Spleen (tissue), 11 donors: ENCODE data around the gene ZNF235. TPM values are rescaled to one million over a fixed set of nuclear protein-coding genes. Genes with fewer than 3 reads are reported as not detected.
A peak's percentile ranks its signal among the peaks of the same experiment; 100 is the strongest.

Experiments
- DNase-seq: peaks from one replicate; pipeline ENCODE4 v3.0.0-alpha.2; 2020
- H3K27ac ChIP-seq, 8 donors: fragments of 200-600 bp; sonication (generic) in 7 of 8; 1 replicate in 4 of 8; 2 replicates in 4 of 8; pipeline versions ENCODE4 v1.5.0 to v1.8.0; 2016 to 2021; ENCODE audit warnings: inconsistent platforms in 4 of 8, mild to moderate bottlenecking in 4 of 8, moderate library complexity in 1 of 8
- H3K27me3 ChIP-seq, 7 donors: fragments of 200-600 bp; sonication (generic) in 6 of 7; replicated peaks in 1 of 7; 1 replicate in 4 of 7; 2 replicates in 3 of 7; pipeline versions ENCODE4 v1.5.0 to v1.8.0; 2016 to 2021; ENCODE audit warnings: inconsistent platforms in 3 of 7, mild to moderate bottlenecking in 1 of 7
- H3K36me3 ChIP-seq, 6 donors: fragments of 200-600 bp; sonication (generic) in 5 of 6; 1 replicate in 4 of 6; 2 replicates in 2 of 6; pipeline versions ENCODE4 v1.5.0 to v1.8.0; 2016 to 2021; ENCODE audit warnings: inconsistent platforms in 2 of 6
- H3K4me1 ChIP-seq, 6 donors: fragments of 200-600 bp; sonication (generic) in 5 of 6; 1 replicate in 3 of 6; 2 replicates in 3 of 6; pipeline versions ENCODE4 v1.5.0 to v1.8.0; 2016 to 2021; ENCODE audit warnings: inconsistent platforms in 3 of 6
- H3K4me3 ChIP-seq, 8 donors: fragments of 200-600 bp; sonication (generic) in 7 of 8; 1 replicate in 4 of 8; 2 replicates in 4 of 8; pipeline versions ENCODE4 v1.5.0 to v1.8.0; 2016 to 2021; ENCODE audit warnings: inconsistent platforms in 4 of 8, mild to moderate bottlenecking in 4 of 8, moderate library complexity in 2 of 8
- H3K9me3 ChIP-seq, 8 donors: fragments of 200-600 bp; sonication (generic) in 7 of 8; 1 replicate in 4 of 8; 2 replicates in 4 of 8; pipeline versions ENCODE4 v1.5.0 to v1.8.0; 2016 to 2021; ENCODE audit warnings: inconsistent platforms in 4 of 8
- POLR2A ChIP-seq, 3 donors: fragments of 450-650 bp; IDR thresholded peaks; one replicate each; pipeline ENCODE4 v1.5.1; 2017; ENCODE audit warnings: antibody characterized with exemption in 3 of 3, mild to moderate bottlenecking in 1 of 3
- POLR2AphosphoS5 ChIP-seq, 3 donors: sonication (generic); formaldehyde crosslinking; IDR thresholded peaks; one replicate each; pipeline ENCODE4 v1.5.1; 2017; ENCODE audit warnings: antibody characterized with exemption in 3 of 3
- WGBS, 5 donors: extraction: QIAGEN DNeasy Blood & Tissue Kit in 3 of 5; methylation state at CpG; one replicate each; pipeline versions ENCODE4 v1.1.5 to v1.1.7; 2013 to 2018; 5-methylcytosine and 5-hydroxymethylcytosine counted together
- intact Hi-C: fragments of 100-400 bp; cut with DNase I; formaldehyde crosslinking; loops from one replicate; pipeline ENCODE4 v1.15.0; 2023; ENCODE audit warnings: low total_unique reads
- polyA plus RNA-seq, 3 donors: library from polyadenylated mRNA; stranded (reverse); fragments of 200-250 nt; gene quantifications; one replicate each; pipeline ENCODE4 v1.2.1, GENCODE V29; 2013
- total RNA-seq, 7 donors: library from RNA; depleted of rRNA in 3 of 7; stranded (reverse); fragments of >200 nt in 3 of 7; fragmentation: NEBNext Ultra II Directional in 4 of 7; extraction: Animal tissue kit (Norgen Biotek cat#: 25700) in 4 of 7; gene quantifications; one replicate each; pipeline versions ENCODE4 v1.1.0 to v1.2.1, GENCODE V29; 2016 to 2021
- TF ChIP-seq, protein P1 (sequence below), 11 experiments: fragments of 200-600 bp in 7 of 11; fragments of 450-650 bp in 4 of 11; sonication (generic) in 4 of 11; IDR thresholded peaks in 8 of 11; conservative IDR thresholded peaks in 3 of 11; 1 replicate in 7 of 11; 2 replicates in 4 of 11; pipeline versions ENCODE4 v1.4.0 to v1.8.0; 2016 to 2021; ENCODE audit warnings: antibody characterized with exemption in 11 of 11, inconsistent platforms in 4 of 11, mild to moderate bottlenecking in 1 of 11
- donor health status: healthy with polysubstance abuse.
- donor health status: DM: no; HTN: no; CAD: no; lungs with moderate emphysema.
- donor health status: DM: no; HTN: no; CAD: no.
- donor health status: Bipolar disorder and iron deficiency.
- donor health status: healthy.
- donor health status: DM: no; HTN: no; CAD: no.
- donor health status: DM: yes; HTN: yes; CAD: no.

Gene ZNF235
- total and polyA plus RNA-seq, 10 donors: 2.4 to 14.6 (median 9.8) TPM

DNA sequence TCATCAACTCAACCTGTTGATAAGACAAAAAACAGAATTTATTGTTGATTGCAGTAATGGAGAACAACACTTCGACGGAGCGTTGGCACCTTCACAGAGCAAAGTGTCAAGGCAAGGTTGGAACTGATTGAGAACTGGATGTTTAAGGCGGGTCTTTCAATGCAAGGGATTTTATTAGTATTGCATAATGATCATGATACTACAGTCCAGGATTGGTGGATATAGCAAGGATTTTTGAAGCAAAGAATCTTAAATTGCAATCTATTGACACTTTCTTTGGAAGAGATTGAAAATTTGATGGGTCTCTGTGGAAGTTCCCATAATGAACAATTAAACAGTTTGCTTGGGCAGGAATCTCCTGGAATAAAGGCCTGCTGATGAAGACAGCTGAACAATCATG is 632 bp upstream of the ZNF235 start:
- Histone ChIP-seq H3K27ac (peak overlapping the region in 5 of 8 donors; percentile 66 to 86 (median 78)), H3K9me3 (peaks cover 0 to 51% (median 40%) of the 10 kb centered on the region in 8 donors), H3K27me3 (no peaks in the 10 kb centered on the region), H3K4me3 (peak overlapping the region in 7 of 8 donors; percentile 72 to 89 (median 86)), H3K36me3 (peaks cover 5 to 22% (median 15%) of the 10 kb centered on the region in 6 donors), H3K4me1 (peaks cover 10 to 22% (median 15%) of the 10 kb centered on the region in 6 donors)
- no peak for TF ChIP-seq POLR2AphosphoS5 (IDR thresholded peaks at IDR 0.05)
- no peak for DNase-seq
- 83 to 96% (median 90%) methylated on average over 4 of the region's 4 CpGs for WGBS, 5 donors
- intact Hi-C loops: no loop called here

DNA sequence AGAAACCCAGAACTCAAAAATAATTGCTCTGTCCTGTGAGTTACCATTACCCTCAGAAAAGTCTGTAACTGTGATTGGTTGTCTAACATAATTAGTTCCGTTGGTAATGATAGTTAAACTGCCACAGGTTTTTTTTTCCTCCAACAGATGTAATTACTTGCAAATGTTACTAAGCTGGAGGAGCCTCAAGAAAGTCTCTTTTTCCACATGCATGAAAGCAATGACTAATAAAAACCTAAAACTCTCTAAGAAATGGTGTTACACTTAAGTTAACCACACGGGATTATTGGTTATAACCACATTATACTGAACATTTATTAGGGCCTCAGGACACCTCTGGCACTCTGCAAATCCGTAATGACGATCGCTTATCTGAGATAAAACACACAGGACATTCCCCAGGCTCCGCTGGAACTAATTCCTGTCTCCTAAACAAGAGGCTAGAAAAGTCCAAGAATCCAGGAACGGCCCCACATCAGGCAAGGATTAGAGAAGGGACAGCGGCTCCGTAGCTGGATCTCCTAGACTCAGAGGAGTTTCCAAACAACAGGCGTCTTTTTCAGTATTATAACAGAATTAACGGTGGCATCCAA is 753 bp downstream of the ZNF235 start:
- Histone ChIP-seq H3K27me3 (no peaks in the 10 kb centered on the region), H3K36me3 (peaks cover 5 to 35% (median 26%) of the 10 kb centered on the region in 6 donors), H3K9me3 (peaks cover 0 to 51% (median 31%) of the 10 kb centered on the region in 8 donors), H3K4me3 (peak overlapping the region; percentile 72 to 92 (median 86)), H3K27ac (peak overlapping the region in 7 of 8 donors; percentile 56 to 86 (median 78)), H3K4me1 (peaks cover 10 to 22% (median 15%) of the 10 kb centered on the region in 6 donors)
- WGBS, 5 donors: 7% methylated on average over 11 of the region's 11 CpGs
- no peak for TF ChIP-seq POLR2A (IDR thresholded peaks at IDR 0.05)
- TF ChIP-seq, protein P1, sequence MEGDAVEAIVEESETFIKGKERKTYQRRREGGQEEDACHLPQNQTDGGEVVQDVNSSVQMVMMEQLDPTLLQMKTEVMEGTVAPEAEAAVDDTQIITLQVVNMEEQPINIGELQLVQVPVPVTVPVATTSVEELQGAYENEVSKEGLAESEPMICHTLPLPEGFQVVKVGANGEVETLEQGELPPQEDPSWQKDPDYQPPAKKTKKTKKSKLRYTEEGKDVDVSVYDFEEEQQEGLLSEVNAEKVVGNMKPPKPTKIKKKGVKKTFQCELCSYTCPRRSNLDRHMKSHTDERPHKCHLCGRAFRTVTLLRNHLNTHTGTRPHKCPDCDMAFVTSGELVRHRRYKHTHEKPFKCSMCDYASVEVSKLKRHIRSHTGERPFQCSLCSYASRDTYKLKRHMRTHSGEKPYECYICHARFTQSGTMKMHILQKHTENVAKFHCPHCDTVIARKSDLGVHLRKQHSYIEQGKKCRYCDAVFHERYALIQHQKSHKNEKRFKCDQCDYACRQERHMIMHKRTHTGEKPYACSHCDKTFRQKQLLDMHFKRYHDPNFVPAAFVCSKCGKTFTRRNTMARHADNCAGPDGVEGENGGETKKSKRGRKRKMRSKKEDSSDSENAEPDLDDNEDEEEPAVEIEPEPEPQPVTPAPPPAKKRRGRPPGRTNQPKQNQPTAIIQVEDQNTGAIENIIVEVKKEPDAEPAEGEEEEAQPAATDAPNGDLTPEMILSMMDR (IDR thresholded peaks at IDR 0.05 in 8 of 11, conservative IDR thresholded peaks at IDR 0.05 in 3 of 11): no peak
- TF ChIP-seq POLR2AphosphoS5 (IDR thresholded peaks at IDR 0.05): no peak
- no peak for DNase-seq
- intact Hi-C loops: no loop called here

DNA sequence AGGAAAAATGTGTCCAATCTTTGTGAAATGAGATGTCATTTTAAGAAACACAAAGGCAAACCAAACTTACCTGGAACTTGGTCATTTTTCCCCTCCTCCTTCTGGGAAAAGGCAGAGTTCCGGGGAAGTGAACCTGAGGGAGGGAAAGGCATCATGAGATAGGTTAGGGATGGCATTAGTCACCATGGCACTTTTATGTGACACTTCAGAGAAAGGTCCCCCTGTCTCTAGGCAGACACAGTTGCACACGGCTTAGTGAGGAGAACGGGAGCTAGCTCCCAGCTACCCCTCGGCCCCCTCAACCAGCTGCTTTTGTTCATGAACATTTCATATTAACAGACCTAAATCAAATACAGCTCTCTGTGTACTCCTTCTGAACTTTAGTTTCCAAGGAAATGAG is 1.5 kb downstream of the ZNF235 start:
- Histone ChIP-seq H3K36me3 (peaks cover 11 to 43% (median 34%) of the 10 kb centered on the region in 6 donors), H3K4me1 (peaks cover 10 to 22% (median 15%) of the 10 kb centered on the region in 6 donors), H3K27me3 (no peaks in the 10 kb centered on the region), H3K4me3 (peak overlapping the region in 1 of 8 donors; percentile 86), H3K9me3 (peaks cover 0 to 45% (median 27%) of the 10 kb centered on the region in 8 donors), H3K27ac (no peak overlapping the region)
- TF ChIP-seq POLR2AphosphoS5 (IDR thresholded peaks at IDR 0.05) (no peak), POLR2A (IDR thresholded peaks at IDR 0.05) (no peak)
- TF ChIP-seq, protein P1 (IDR thresholded peaks at IDR 0.05 in 8 of 11, conservative IDR thresholded peaks at IDR 0.05 in 3 of 11): no peak
- intact Hi-C loops: no loop called here
- 76 to 91% (median 86%) methylated on average over 4 of the region's 4 CpGs for WGBS, 5 donors
- DNase-seq: no peak

DNA sequence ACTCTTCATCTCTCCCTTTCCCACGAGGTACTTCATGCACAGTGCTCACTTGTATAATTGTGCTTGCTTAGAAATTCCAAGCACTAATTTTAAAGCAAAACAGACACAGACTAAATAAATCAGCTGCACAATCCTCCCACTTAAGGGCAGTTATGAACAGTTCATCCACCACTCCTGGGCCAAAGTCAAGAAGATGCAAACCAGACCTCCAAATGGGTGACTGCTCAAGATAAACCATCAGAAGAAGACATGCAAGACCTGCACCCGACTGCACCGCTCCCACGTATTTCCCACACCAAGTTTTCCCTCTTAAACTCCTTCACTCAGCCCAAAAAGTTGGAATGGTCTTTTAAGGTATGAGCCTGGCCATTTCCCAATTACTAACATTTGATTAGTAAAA is 19.9 kb downstream of the ZNF235 start:
- H3K4me3 ChIP-seq: no peak overlapping the region
- TF ChIP-seq POLR2A (IDR thresholded peaks at IDR 0.05) (no peak), POLR2AphosphoS5 (IDR thresholded peaks at IDR 0.05) (no peak)
- TF ChIP-seq, protein P1 (IDR thresholded peaks at IDR 0.05 in 8 of 11, conservative IDR thresholded peaks at IDR 0.05 in 3 of 11): no peak
- peaks cover 8 to 56% (median 30%) of the 10 kb centered on the region in 6 donors for H3K36me3 ChIP-seq
- intact Hi-C loops: no loop called here
- no peak overlapping the region for H3K27ac ChIP-seq
- DNase-seq: no peak
- WGBS, 5 donors: 69 to 83% (median 81%) methylated on average over 4 of the region's 4 CpGs
- H3K9me3 ChIP-seq: peaks cover 2 to 100% (median 100%) of the 10 kb centered on the region in 8 donors
- H3K27me3 ChIP-seq: no peaks in the 10 kb centered on the region
- no peaks in the 10 kb centered on the region for H3K4me1 ChIP-seq
